Measurements from ENCODE around the gene BMP5. TPM values are rescaled to one million over a fixed set of nuclear protein-coding genes. Genes with fewer than 3 reads are reported as not detected.

Gene BMP5
- total RNA-seq, 3 donors from 2014 or later (not counting 1 experiment from before 2014, with no cell fraction given), result not detected

- intact Hi-C loops (cut with micrococcal nuclease), result no loop called here
- Histone ChIP-seq H3K36me3 (ENCODE audit: control insufficient read depth, insufficient read depth, low read length) (no peaks in the 10 kb centered on the region), H3K9me3 (ENCODE audit: control insufficient read depth, insufficient read depth, low read length) (peaks cover 4% of the 10 kb centered on the region), H3K27ac (ENCODE audit: low read length) (no peak overlapping the region), H3K27me3 (ENCODE audit: control insufficient read depth, insufficient read depth, low read length) (no peaks in the 10 kb centered on the region), H3K4me1 (ENCODE audit: control insufficient read depth, insufficient read depth, low read length) (no peaks in the 10 kb centered on the region), H3K4me3 (ENCODE audit: low read length) (no peak overlapping the region)
- H3K36me3 Mint-ChIP-seq, result no peaks in the 10 kb centered on the region
- no peak overlapping the region for H3K27ac Mint-ChIP-seq
- H3K4me1 Mint-ChIP-seq, result no peaks in the 10 kb centered on the region
- WGBS (ENCODE audit: insufficient coverage), result 65% methylated on average over 2 of the region's 2 CpGs
- H3K27me3 Mint-ChIP-seq (ENCODE audit: low read depth in 2 of 2), result no peaks in the 10 kb centered on the region
- H3K4me3 Mint-ChIP-seq, result no peak overlapping the region
- no peak for DNase-seq
- peaks cover 4 to 8% of the 10 kb centered on the region in 2 donors for H3K9me3 Mint-ChIP-seq
- ATAC-seq, result no peak
- TF ChIP-seq CTCF (IDR thresholded peaks at IDR 0.05), result no peak
Observed at GRCh38 chr6:55822005-55822404, 53.4 kb downstream of the BMP5 start.

- intact Hi-C loops (cut with micrococcal nuclease), result no loop called here
- Mint-ChIP-seq H3K27me3 (ENCODE audit: low read depth in 2 of 2) (no peaks in the 10 kb centered on the region), H3K27ac (no peak overlapping the region), H3K4me3 (no peak overlapping the region), H3K4me1 (no peaks in the 10 kb centered on the region), H3K36me3 (no peaks in the 10 kb centered on the region), H3K9me3 (peaks cover 0 to 8% of the 10 kb centered on the region in 2 donors)
- WGBS (ENCODE audit: insufficient coverage), result no CpG with 5 or more reads among the region's 1 CpG
- Histone ChIP-seq H3K36me3 (ENCODE audit: control insufficient read depth, insufficient read depth, low read length) (no peaks in the 10 kb centered on the region), H3K27ac (ENCODE audit: low read length) (no peak overlapping the region), H3K4me1 (ENCODE audit: control insufficient read depth, insufficient read depth, low read length) (no peaks in the 10 kb centered on the region), H3K27me3 (ENCODE audit: control insufficient read depth, insufficient read depth, low read length) (no peaks in the 10 kb centered on the region), H3K4me3 (ENCODE audit: low read length) (no peak overlapping the region), H3K9me3 (ENCODE audit: control insufficient read depth, insufficient read depth, low read length) (peaks cover 4% of the 10 kb centered on the region)
- TF ChIP-seq CTCF (IDR thresholded peaks at IDR 0.05), result no peak
- ATAC-seq (no peak), DNase-seq (no peak)
Observed at GRCh38 chr6:55820696-55821095, 54.7 kb downstream of the BMP5 start.

GRCh38 chr6:55819811-55820210 lies 55.6 kb downstream of the BMP5 start:
- no peak for DNase-seq
- intact Hi-C loops (cut with micrococcal nuclease), result no loop called here
- Histone ChIP-seq H3K4me1 (ENCODE audit: control insufficient read depth, insufficient read depth, low read length) (no peaks in the 10 kb centered on the region), H3K27ac (ENCODE audit: low read length) (no peak overlapping the region), H3K9me3 (ENCODE audit: control insufficient read depth, insufficient read depth, low read length) (peaks cover 4% of the 10 kb centered on the region), H3K27me3 (ENCODE audit: control insufficient read depth, insufficient read depth, low read length) (no peaks in the 10 kb centered on the region), H3K36me3 (ENCODE audit: control insufficient read depth, insufficient read depth, low read length) (no peaks in the 10 kb centered on the region), H3K4me3 (ENCODE audit: low read length) (no peak overlapping the region)
- 44% methylated on average over 2 of the region's 4 CpGs for WGBS (ENCODE audit: insufficient coverage)
- no peak for TF ChIP-seq CTCF (IDR thresholded peaks at IDR 0.05)
- no peaks in the 10 kb centered on the region for H3K27me3 Mint-ChIP-seq (ENCODE audit: low read depth in 2 of 2)
- peaks cover 0 to 6% of the 10 kb centered on the region in 2 donors for H3K9me3 Mint-ChIP-seq
- H3K36me3 Mint-ChIP-seq, result no peaks in the 10 kb centered on the region
- H3K27ac Mint-ChIP-seq, result no peak overlapping the region
- H3K4me1 Mint-ChIP-seq, result no peaks in the 10 kb centered on the region
- no peak overlapping the region for H3K4me3 Mint-ChIP-seq
- ATAC-seq, result no peak

GRCh38 chr6:55818482-55818881 lies 56.9 kb downstream of the BMP5 start:
- H3K9me3 Mint-ChIP-seq, result peaks cover 0 to 6% of the 10 kb centered on the region in 2 donors
- DNase-seq (no peak), ATAC-seq (no peak)
- no peaks in the 10 kb centered on the region for H3K4me1 Mint-ChIP-seq
- H3K27me3 ChIP-seq (ENCODE audit: control insufficient read depth, insufficient read depth, low read length), result no peaks in the 10 kb centered on the region
- no peak overlapping the region for H3K4me3 ChIP-seq (ENCODE audit: low read length)
- no peaks in the 10 kb centered on the region for H3K36me3 Mint-ChIP-seq
- no peak overlapping the region for H3K4me3 Mint-ChIP-seq
- H3K27ac Mint-ChIP-seq, result no peak overlapping the region
- no peaks in the 10 kb centered on the region for H3K36me3 ChIP-seq (ENCODE audit: control insufficient read depth, insufficient read depth, low read length)
- H3K4me1 ChIP-seq (ENCODE audit: control insufficient read depth, insufficient read depth, low read length), result no peaks in the 10 kb centered on the region
- H3K27ac ChIP-seq (ENCODE audit: low read length), result no peak overlapping the region
- H3K27me3 Mint-ChIP-seq (ENCODE audit: low read depth in 2 of 2), result no peaks in the 10 kb centered on the region
- 61% methylated on average over 2 of the region's 2 CpGs for WGBS (ENCODE audit: insufficient coverage)
- no peak for TF ChIP-seq CTCF (IDR thresholded peaks at IDR 0.05)
- intact Hi-C loops (cut with micrococcal nuclease), result no loop called here
- peaks cover 4% of the 10 kb centered on the region for H3K9me3 ChIP-seq (ENCODE audit: control insufficient read depth, insufficient read depth, low read length)
